Muscle layer of colon (tissue), 2 donors: ENCODE results near the gene CST3.
"Not testable (repeated sequence)": the region's sequence is repeated elsewhere in the genome, so short reads cannot be mapped to it uniquely, and the experiment has no call there.

Experiments
- H3K27ac ChIP-seq: one replicate; pipeline ENCODE4 v1.7.0; 2013; ENCODE audit warnings: low read depth, mild to moderate bottlenecking, low read length, moderate library complexity
- H3K27me3 ChIP-seq, 2 donors: one replicate each; pipeline ENCODE4 v1.7.0; 2013; ENCODE audit warnings: low read length in 2 of 2, mild to moderate bottlenecking in 2 of 2; ENCODE audit not compliant: insufficient read depth in 2 of 2, control insufficient read depth in 1 of 2
- H3K36me3 ChIP-seq: one replicate; pipeline ENCODE4 v1.7.0; 2013; ENCODE audit warnings: mild to moderate bottlenecking, low read length; ENCODE audit not compliant: insufficient read depth
- H3K4me1 ChIP-seq: one replicate; pipeline ENCODE4 v1.7.0; 2013; ENCODE audit warnings: mild to moderate bottlenecking, low read length; ENCODE audit not compliant: insufficient read depth
- H3K4me3 ChIP-seq, 2 donors: one replicate each; pipeline ENCODE4 v1.7.0; 2013; ENCODE audit warnings: low read length in 2 of 2, low read depth in 1 of 2, mild to moderate bottlenecking in 1 of 2, moderate library complexity in 1 of 2
- H3K9ac ChIP-seq: one replicate; pipeline ENCODE4 v1.7.0; 2013; ENCODE audit warnings: low read length
- H3K9me3 ChIP-seq: one replicate; pipeline ENCODE4 v1.7.0; 2013; ENCODE audit warnings: mild to moderate bottlenecking, low read length
- donor health status: abdominal sarcoma.
- donor health status: Adenocarcinoma of cecum.

CST3 gene

DNA sequence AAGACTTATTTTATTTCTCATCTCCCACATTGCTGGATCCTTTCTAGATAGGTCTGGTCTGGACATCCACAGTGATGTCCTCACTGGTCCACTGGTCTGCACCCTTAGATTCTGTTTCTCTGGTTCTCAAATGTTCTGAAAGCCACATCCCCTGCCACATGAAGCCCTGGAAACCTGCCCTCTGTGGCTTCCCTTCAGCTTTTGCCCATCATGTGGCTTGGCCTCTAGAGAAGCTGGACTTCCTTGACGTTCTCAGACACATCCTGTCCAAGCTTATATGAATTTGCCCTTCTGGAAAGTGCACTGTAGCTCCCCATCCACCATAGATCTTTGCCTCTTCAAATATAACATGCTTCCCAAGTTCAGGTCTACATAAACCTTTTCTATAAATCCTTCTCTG is 32.6 kb upstream of the CST3 start:
- Histone ChIP-seq H3K36me3 (no peaks in the 10 kb centered on the region), H3K4me1 (no peaks in the 10 kb centered on the region), H3K27me3 (no peaks in the 10 kb centered on the region), H3K9ac (no peak overlapping the region), H3K27ac (no peak overlapping the region), H3K4me3 (no peak overlapping the region), H3K9me3 (no peaks in the 10 kb centered on the region)

DNA sequence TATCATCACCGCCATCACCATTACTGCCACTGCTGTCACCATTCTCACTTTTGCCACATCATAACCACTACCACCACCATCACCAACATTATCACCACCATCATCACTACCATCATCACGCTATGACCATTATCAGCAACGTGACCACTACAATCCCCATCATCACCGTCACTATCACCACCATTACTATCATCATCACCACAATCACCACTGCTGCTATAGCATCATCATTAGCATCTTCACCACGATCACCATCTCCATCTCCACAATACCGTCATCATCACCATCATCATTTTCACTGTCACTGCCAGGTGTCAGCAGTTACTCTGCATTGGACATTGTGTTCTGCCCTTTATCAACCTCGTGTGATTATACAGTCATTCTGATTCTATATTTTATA is 32.1 kb upstream of the CST3 start:
- no peak overlapping the region for H3K27ac ChIP-seq
- no peak overlapping the region for H3K4me3 ChIP-seq
- no peak overlapping the region for H3K9ac ChIP-seq
- no peaks in the 10 kb centered on the region for H3K4me1 ChIP-seq
- no peaks in the 10 kb centered on the region for H3K36me3 ChIP-seq
- no peaks in the 10 kb centered on the region for H3K9me3 ChIP-seq
- H3K27me3 ChIP-seq: no peaks in the 10 kb centered on the region

DNA sequence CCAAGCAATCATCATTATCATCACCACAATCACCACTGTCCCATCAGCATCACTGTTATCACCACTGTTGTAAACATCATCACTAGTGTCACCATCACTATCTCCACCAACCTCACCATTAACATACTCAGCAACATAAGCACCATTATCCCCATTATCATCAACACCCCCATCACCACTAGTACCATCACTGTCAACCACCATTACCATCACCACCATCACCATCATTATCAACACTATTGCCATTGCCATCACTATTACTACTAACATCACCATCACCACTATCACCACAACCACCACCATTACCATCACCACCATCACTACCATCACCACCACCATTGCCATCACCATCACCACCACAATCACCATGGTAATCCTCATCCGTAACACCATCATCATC is 31.6 kb upstream of the CST3 start:
- H3K27me3 ChIP-seq: no peaks in the 10 kb centered on the region

DNA sequence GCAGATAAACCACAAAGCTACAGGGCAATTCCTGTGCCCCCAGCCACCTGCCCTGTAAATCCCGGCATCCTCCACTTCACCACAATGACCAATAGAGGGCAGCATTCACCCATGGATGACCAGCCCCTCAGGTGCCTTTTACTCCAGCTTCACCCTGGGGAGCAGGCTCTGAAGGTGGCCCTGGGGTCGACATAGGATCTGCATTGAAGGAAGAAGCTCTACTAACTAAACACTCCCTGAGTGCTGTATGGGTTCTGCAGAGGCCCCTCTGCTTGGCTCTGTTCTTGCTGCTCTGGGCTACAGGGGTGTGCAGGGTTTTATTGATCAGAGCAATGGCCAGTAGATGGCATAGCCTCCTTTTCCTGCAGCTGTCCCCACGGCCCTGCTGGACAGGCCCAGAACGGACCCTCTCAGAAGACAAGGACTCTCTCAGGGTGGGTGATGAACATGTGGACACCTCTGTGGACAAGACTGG is 30.8 kb upstream of the CST3 start:
- Histone ChIP-seq H3K27me3 (no peaks in the 10 kb centered on the region), H3K36me3 (no peaks in the 10 kb centered on the region), H3K9me3 (no peaks in the 10 kb centered on the region), H3K9ac (no peak overlapping the region), H3K27ac (no peak overlapping the region), H3K4me3 (no peak overlapping the region), H3K4me1 (no peaks in the 10 kb centered on the region)

More for the DNA sequence above, 31.6 kb upstream of the CST3 start:
- Histone ChIP-seq H3K27ac (no peak overlapping the region), H3K9ac (no peak overlapping the region), H3K9me3 (no peaks in the 10 kb centered on the region), H3K4me3 (no peak overlapping the region), H3K4me1 (no peaks in the 10 kb centered on the region), H3K36me3 (no peaks in the 10 kb centered on the region)

DNA sequence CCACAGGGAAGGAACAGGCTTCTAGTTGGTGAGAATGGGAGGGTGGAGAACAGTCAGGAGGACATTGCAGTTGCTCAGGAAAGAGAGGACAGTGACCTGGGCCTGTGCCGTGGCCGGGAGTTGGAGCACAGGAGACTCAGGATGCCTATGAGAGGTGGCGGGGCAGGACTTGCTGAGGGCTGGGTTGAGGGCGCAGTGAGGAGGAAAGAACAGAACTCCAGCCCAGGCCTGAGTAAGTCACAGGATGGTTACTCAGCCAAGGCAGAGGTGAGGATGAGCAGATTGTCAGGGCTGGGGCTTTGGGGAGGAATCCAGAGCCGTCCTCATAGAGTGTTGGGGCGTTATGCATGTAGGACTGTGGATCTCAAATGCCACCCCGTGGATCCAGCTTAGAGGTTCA is 29.9 kb upstream of the CST3 start:
- no peaks in the 10 kb centered on the region for H3K9me3 ChIP-seq
- no peaks in the 10 kb centered on the region for H3K36me3 ChIP-seq
- H3K4me3 ChIP-seq: no peak overlapping the region
- no peak overlapping the region for H3K9ac ChIP-seq
- no peaks in the 10 kb centered on the region for H3K27me3 ChIP-seq
- no peaks in the 10 kb centered on the region for H3K4me1 ChIP-seq
- H3K27ac ChIP-seq: no peak overlapping the region

DNA sequence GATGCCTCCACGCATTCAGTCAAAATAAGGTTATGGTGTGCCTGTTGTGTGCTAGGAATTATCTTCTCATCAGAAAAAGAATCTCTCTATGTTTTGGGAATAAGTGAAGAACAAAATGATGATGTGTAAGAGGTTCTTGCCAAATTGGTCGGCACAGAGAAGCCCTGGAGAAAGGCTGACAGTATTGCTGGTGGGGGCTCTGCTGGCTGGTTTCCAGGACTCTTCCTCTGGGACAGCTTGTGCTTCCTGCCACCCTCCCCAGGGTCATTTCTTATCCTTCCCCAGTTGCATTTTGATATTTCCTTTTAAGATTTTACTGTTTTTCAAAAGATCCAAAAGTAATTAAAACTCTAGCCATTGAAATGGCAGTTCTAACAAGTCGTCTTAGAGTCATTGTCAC is 28.9 kb upstream of the CST3 start:
- Histone ChIP-seq H3K9ac (no peak overlapping the region), H3K27me3 (no peaks in the 10 kb centered on the region)

DNA sequence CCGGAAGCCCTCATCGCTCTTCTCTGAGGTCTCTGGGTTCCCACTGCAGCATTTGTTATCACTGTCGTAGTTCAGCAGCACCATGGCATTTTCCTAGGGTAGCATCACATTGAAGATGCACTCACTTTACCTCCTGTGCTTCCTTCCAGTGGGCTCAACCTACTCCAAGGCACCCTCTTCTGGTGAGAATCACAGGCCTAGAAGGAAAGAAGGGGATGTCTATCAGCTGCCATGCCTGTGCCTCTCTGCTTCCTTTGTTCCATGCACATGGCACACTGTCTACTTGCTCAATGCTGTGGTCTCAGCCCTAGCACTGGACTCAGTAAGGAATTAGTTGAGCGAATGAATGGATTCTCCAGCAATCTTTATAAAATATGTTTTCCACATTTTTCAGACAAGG is 28.4 kb upstream of the CST3 start:
- Histone ChIP-seq H3K4me1 (no peaks in the 10 kb centered on the region), H3K27ac (no peak overlapping the region), H3K36me3 (no peaks in the 10 kb centered on the region), H3K27me3 (no peaks in the 10 kb centered on the region), H3K9me3 (no peaks in the 10 kb centered on the region), H3K9ac (no peak overlapping the region), H3K4me3 (no peak overlapping the region)

More for the DNA sequence above, 28.9 kb upstream of the CST3 start:
- Histone ChIP-seq H3K4me1 (no peaks in the 10 kb centered on the region), H3K9me3 (no peaks in the 10 kb centered on the region), H3K36me3 (no peaks in the 10 kb centered on the region), H3K4me3 (no peak overlapping the region), H3K27ac (no peak overlapping the region)

DNA sequence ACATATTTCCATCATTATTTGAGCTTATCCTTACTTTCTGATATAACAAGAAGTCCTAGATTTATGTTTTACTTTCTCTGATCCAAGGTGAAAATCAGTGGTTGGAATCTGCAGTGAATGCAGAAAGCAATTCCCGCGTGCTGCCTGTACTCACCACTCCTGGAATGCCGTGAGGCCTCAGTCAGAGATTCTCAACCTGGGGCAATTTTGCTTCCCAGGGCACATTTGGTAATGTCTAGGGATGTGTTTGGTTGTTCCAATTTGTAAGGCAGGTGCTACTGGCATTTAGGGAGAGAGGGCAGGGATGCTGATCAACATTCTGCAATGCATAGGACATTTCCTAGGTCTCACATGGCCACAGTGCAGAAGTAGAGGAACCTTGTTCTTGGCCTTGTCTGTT is 27.2 kb upstream of the CST3 start:
- H3K36me3 ChIP-seq: no peaks in the 10 kb centered on the region
- H3K4me1 ChIP-seq: no peaks in the 10 kb centered on the region
- no peaks in the 10 kb centered on the region for H3K27me3 ChIP-seq
- no peak overlapping the region for H3K4me3 ChIP-seq
- no peak overlapping the region for H3K9ac ChIP-seq
- H3K9me3 ChIP-seq: no peaks in the 10 kb centered on the region
- H3K27ac ChIP-seq: no peak overlapping the region

DNA sequence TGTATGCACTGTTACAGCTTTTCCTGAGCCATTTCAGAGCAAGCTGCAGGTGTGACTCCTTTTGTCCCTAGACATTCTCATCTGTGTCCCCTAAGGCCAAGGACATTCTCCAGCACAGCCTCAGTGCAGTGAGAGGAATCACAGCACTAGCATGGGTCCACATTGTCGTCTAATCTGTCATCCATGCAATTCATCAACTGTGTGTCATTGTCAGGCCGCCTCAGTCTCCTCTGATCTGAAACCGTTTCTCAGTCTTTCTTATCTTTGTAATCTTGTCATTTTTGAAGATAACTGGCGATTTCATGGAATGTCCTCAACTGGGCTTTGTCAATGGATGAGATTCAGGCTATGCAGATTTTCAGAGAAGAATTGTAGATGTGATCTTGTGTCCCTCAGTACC is 26.3 kb upstream of the CST3 start:
- H3K36me3 ChIP-seq, H3K9me3 ChIP-seq, H3K4me1 ChIP-seq, H3K27ac ChIP-seq, H3K27me3 ChIP-seq, H3K4me3 ChIP-seq, H3K9ac ChIP-seq: not testable (repeated sequence)

DNA sequence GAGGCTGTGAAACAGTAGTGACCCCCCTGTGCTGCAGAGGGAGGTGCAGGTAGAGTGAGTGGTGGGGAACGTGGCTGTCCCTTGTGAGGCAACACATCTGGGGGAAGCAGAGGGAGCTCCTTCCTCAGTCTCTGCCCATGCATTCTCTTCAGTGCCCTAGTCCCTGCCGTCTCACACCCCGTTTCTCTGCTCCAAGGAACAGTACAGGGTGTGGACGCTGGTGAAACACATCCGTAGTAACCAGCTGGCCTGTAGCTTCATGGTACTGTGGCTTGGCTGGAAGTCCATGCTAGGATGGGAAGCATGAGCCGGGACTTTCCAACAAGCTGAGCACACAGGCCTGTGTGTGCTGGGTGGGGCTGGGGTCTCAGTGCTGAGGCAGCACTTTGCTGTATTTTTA is 25.4 kb upstream of the CST3 start:
- Histone ChIP-seq H3K27ac (no peak overlapping the region), H3K4me1 (no peaks in the 10 kb centered on the region), H3K9ac (no peak overlapping the region), H3K36me3 (no peaks in the 10 kb centered on the region), H3K4me3 (no peak overlapping the region), H3K9me3 (no peaks in the 10 kb centered on the region), H3K27me3 (no peaks in the 10 kb centered on the region)

DNA sequence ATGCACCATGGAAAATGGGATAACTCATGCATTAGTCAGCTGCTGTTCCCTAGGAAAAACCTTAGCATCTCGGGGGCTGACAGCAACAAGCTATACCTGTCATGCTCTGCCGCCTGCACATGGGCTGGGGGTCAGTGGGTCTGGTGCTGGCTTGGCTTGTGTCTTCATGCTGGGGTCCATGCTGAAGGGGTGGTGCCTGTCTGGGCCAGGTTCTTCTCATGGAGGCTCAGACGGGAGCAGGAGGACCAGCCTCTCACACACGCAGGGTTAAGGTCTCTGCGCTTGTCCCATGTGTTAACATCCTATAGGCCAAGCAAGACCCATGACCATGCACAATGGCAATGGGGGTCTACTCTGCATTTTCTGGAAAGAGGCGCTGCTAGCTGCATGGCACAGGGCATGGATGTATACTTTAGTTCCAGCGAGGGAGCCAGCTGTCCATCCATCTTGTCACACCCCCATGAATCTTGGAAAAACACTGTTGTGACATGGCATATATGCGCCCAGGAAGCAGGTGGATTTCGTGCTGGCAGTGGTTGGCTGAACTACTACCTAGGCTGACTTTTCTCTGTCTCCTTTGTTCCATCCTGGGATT is 24.6 kb upstream of the CST3 start:
- H3K9ac ChIP-seq: no peak overlapping the region

DNA sequence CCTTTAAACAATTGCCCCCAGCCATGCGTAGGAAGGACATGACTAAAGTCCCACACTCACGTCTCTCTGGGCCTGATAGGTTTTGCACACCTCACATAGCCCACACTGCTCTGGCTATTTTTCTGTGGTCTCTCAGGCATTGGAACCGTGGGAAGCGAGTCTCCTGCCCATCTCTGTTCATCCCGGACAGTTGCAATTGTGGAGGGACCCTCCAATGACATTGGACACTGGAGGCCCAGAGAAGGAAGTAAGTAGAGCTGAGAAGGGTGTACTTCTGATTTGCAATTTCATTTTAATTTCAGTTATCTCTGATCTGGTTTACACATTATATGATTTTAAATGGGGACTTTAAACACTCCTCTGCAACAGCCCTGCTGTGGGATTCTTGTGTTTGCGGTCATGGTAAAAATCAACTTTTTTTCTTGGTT is 23.3 kb upstream of the CST3 start:
- no peaks in the 10 kb centered on the region for H3K4me1 ChIP-seq
- H3K36me3 ChIP-seq: no peaks in the 10 kb centered on the region
- H3K27ac ChIP-seq: no peak overlapping the region
- H3K4me3 ChIP-seq: no peak overlapping the region
- H3K27me3 ChIP-seq: no peaks in the 10 kb centered on the region
- no peaks in the 10 kb centered on the region for H3K9me3 ChIP-seq
- no peak overlapping the region for H3K9ac ChIP-seq

More for the DNA sequence above, 24.6 kb upstream of the CST3 start:
- H3K27ac ChIP-seq: no peak overlapping the region
- H3K9me3 ChIP-seq: no peaks in the 10 kb centered on the region
- no peaks in the 10 kb centered on the region for H3K27me3 ChIP-seq
- H3K36me3 ChIP-seq: no peaks in the 10 kb centered on the region
- H3K4me1 ChIP-seq: no peaks in the 10 kb centered on the region
- no peak overlapping the region for H3K4me3 ChIP-seq
